Peyer's patch (tissue), 4 donors: ENCODE measurements around the gene HOXB5. TPM values are rescaled to one million over a fixed set of nuclear protein-coding genes. Genes with fewer than 3 reads are reported as not detected.

Source experiments
- DNase-seq, 3 donors: peaks; one replicate each; pipeline ENCODE4 v3.0.0-alpha.2; 2017 to 2019
- H3K27ac ChIP-seq, 4 donors: fragments of 200-600 bp; sonication (generic); one replicate each; pipeline ENCODE4 v1.5.1; 2016 to 2019
- H3K27me3 ChIP-seq, 2 donors: fragments of 200-600 bp; sonication (generic); one replicate each; pipeline ENCODE4 v1.5.1; 2019
- H3K36me3 ChIP-seq, 3 donors: fragments of 200-600 bp; sonication (generic); one replicate each; pipeline ENCODE4 v1.5.1; 2016 to 2019
- H3K4me1 ChIP-seq, 4 donors: fragments of 200-600 bp; sonication (generic); one replicate each; pipeline ENCODE4 v1.5.1; 2016 to 2019
- H3K4me3 ChIP-seq, 4 donors: fragments of 200-600 bp; sonication (generic); 1 replicate in 3 of 4; 2 replicates in 1 of 4; pipeline ENCODE4 v1.5.1; 2016 to 2019; ENCODE audit warnings: mild to moderate bottlenecking in 1 of 4
- H3K9me3 ChIP-seq, 4 donors: fragments of 200-600 bp; sonication (generic); one replicate each; pipeline ENCODE4 v1.5.1; 2016 to 2019; ENCODE audit warnings: mild to moderate bottlenecking in 1 of 4
- CTCF ChIP-seq, 6 experiments: fragments of 450-650 bp in 4 of 6; fragments of 200-600 bp in 2 of 6; sonication (generic) in 1 of 6; IDR thresholded peaks; one replicate each; pipeline ENCODE4 v1.5.1; 2017 to 2019; ENCODE audit warnings: antibody characterized with exemption in 6 of 6, mild to moderate bottlenecking in 3 of 6, moderate library complexity in 1 of 6
- POLR2A ChIP-seq, 2 donors: fragments of 450-650 bp; IDR thresholded peaks; one replicate each; pipeline ENCODE4 v1.5.1; 2017; ENCODE audit warnings: antibody characterized with exemption in 2 of 2, mild to moderate bottlenecking in 2 of 2, moderate library complexity in 2 of 2
- total RNA-seq, 4 donors: library from RNA; depleted of rRNA; stranded (reverse); fragments of >200 nt; gene quantifications; one replicate each; pipeline ENCODE4 v1.1.0, GENCODE V29; 2016

The HOXB5 gene
- total RNA-seq, 4 donors from 2014 or later = 7.7 to 22.5 (median 15.0) TPM

GRCh38 chr17:48556229-48556575 is 37.4 kb downstream of the HOXB5 start:
- H3K36me3 ChIP-seq = peaks cover 0 to 7% (median 0%) of the 10 kb centered on the region in 3 donors
- DNase-seq = no peak
- H3K27ac ChIP-seq = peak overlapping the region in 3 of 4 donors; percentile 33 to 96 (median 70)
- no peak overlapping the region for H3K4me3 ChIP-seq
- peaks cover 0 to 76% (median 2%) of the 10 kb centered on the region in 4 donors for H3K4me1 ChIP-seq
- H3K9me3 ChIP-seq = no peaks in the 10 kb centered on the region
- no peak for TF ChIP-seq POLR2A (IDR thresholded peaks at IDR 0.05)
- TF ChIP-seq CTCF (IDR thresholded peaks at IDR 0.05) = no peak
- no peaks in the 10 kb centered on the region for H3K27me3 ChIP-seq

- peak overlapping the region; percentile 1 to 52 (median 28) for H3K4me3 ChIP-seq
- no peaks in the 10 kb centered on the region for H3K27me3 ChIP-seq
- H3K9me3 ChIP-seq = no peaks in the 10 kb centered on the region
- peak overlapping the region; percentile 49 to 96 (median 68) for H3K27ac ChIP-seq
- H3K4me1 ChIP-seq = peaks cover 0 to 73% (median 2%) of the 10 kb centered on the region in 4 donors
- no peak for DNase-seq
- peaks cover 0 to 10% (median 0%) of the 10 kb centered on the region in 3 donors for H3K36me3 ChIP-seq
- TF ChIP-seq CTCF (IDR thresholded peaks at IDR 0.05) = no peak
- no peak for TF ChIP-seq POLR2A (IDR thresholded peaks at IDR 0.05)
Measured at GRCh38 chr17:48555258-48556228, 38.0 kb downstream of the HOXB5 start.

- Histone ChIP-seq H3K9me3 (no peaks in the 10 kb centered on the region), H3K4me3 (peak overlapping the region; percentile 5 to 52 (median 14)), H3K27me3 (no peaks in the 10 kb centered on the region), H3K4me1 (peaks cover 0 to 70% (median 2%) of the 10 kb centered on the region in 4 donors), H3K27ac (peak overlapping the region; percentile 49 to 96 (median 68)), H3K36me3 (peaks cover 0 to 19% (median 3%) of the 10 kb centered on the region in 3 donors)
- TF ChIP-seq CTCF (IDR thresholded peaks at IDR 0.05) (no peak), POLR2A (IDR thresholded peaks at IDR 0.05) (no peak)
- DNase-seq = no peak
Measured at GRCh38 chr17:48554412-48555257, 38.9 kb downstream of the HOXB5 start.

GRCh38 chr17:48553826-48554225 is 39.8 kb downstream of the HOXB5 start:
- H3K9me3 ChIP-seq = no peaks in the 10 kb centered on the region
- H3K4me1 ChIP-seq = peaks cover 0 to 62% (median 2%) of the 10 kb centered on the region in 4 donors
- DNase-seq = no peak
- peak overlapping the region; percentile 49 to 96 (median 68) for H3K27ac ChIP-seq
- H3K36me3 ChIP-seq = peaks cover 0 to 23% (median 3%) of the 10 kb centered on the region in 3 donors
- TF ChIP-seq CTCF (IDR thresholded peaks at IDR 0.05) (no peak), POLR2A (IDR thresholded peaks at IDR 0.05) (no peak)
- no peaks in the 10 kb centered on the region for H3K27me3 ChIP-seq
- peak overlapping the region in 1 of 4 donors; percentile 52 for H3K4me3 ChIP-seq

- Histone ChIP-seq H3K27ac (peak overlapping the region; percentile 29 to 96 (median 56)), H3K4me1 (peaks cover 0 to 56% (median 2%) of the 10 kb centered on the region in 4 donors), H3K27me3 (no peaks in the 10 kb centered on the region), H3K4me3 (peak overlapping the region in 1 of 4 donors; percentile 21), H3K9me3 (no peaks in the 10 kb centered on the region), H3K36me3 (peaks cover 0 to 23% (median 3%) of the 10 kb centered on the region in 3 donors)
- TF ChIP-seq POLR2A (IDR thresholded peaks at IDR 0.05) = no peak
- TF ChIP-seq CTCF (IDR thresholded peaks at IDR 0.05) = no peak
- no peak for DNase-seq
Measured at GRCh38 chr17:48553190-48553547, 40.4 kb downstream of the HOXB5 start.
